HEK293 (cell line): Measurements from ENCODE around the gene COX8A.

ENCODE experiments used
- CTCF ChIA-PET: fragments of 350-600 bp; formaldehyde crosslinking; extraction: SDS; loops from one replicate; lab custom pipeline; 2021; ENCODE audit warnings: antibody characterized with exemption; lab: Yijun Ruan, JAX
- POLR2A ChIA-PET: fragments of 300-600 bp; formaldehyde crosslinking; extraction: SDS; loops from one replicate; lab custom pipeline; 2020; ENCODE audit warnings: antibody characterized with exemption, inconsistent platforms; lab: Yijun Ruan, JAX
- H3K27ac ChIP-seq: fragments of 200-500 bp; sonication (Bioruptor generic); 2 replicates; pipeline ENCODE4 v1.5.1; 2014; ENCODE audit warnings: low read depth, low read length, control low read depth, inconsistent platforms; ENCODE audit errors: extremely low read depth
- H3K36me3 ChIP-seq, 2 experiments: fragments of 200-500 bp in 1 of 2; sonication (Bioruptor generic) in 1 of 2; 1 replicate in 1 of 2; 2 replicates in 1 of 2; pipeline ENCODE4 v1.5.1; 2014 to 2017; ENCODE audit warnings: inconsistent platforms in 2 of 2, low read length in 2 of 2; ENCODE audit not compliant: control insufficient read depth in 2 of 2, insufficient read depth in 1 of 2
- H3K4me1 ChIP-seq: fragments of 200-500 bp; sonication (Bioruptor generic); 2 replicates; pipeline ENCODE4 v1.5.1; 2014; ENCODE audit warnings: mild to moderate bottlenecking, low read length, inconsistent platforms; ENCODE audit not compliant: control insufficient read depth, insufficient read depth
- H3K4me3 ChIP-seq: 2 replicates; pipeline ENCODE4 v1.5.1; 2011; ENCODE audit warnings: low read depth, mild to moderate bottlenecking, control low read depth, low read length, moderate library complexity
- H3K9me3 ChIP-seq: fragments of 200-500 bp; sonication (Bioruptor generic); 2 replicates; pipeline ENCODE4 v1.5.1; 2014; ENCODE audit warnings: low read depth, low read length, inconsistent platforms; ENCODE audit not compliant: control insufficient read depth, insufficient read depth
- GLI4 ChIP-seq: fragments of 450-650 bp; formaldehyde crosslinking; IDR thresholded peaks from 2 replicates; pipeline ENCODE4 v1.5.1; 2016; ENCODE audit warnings: missing biosample characterization, missing genetic modification characterization
- GLIS1 ChIP-seq: fragments of 450-650 bp; formaldehyde crosslinking; IDR thresholded peaks from 2 replicates; pipeline ENCODE4 v1.5.1; 2016; ENCODE audit warnings: missing biosample characterization, missing genetic modification characterization
- KLF1 ChIP-seq: fragments of 450-650 bp; formaldehyde crosslinking; IDR thresholded peaks from 2 replicates; pipeline ENCODE4 v1.5.1; 2016; ENCODE audit warnings: missing biosample characterization, missing genetic modification characterization
- KLF7 ChIP-seq: fragments of 450-650 bp; formaldehyde crosslinking; IDR thresholded peaks from 2 replicates; pipeline ENCODE4 v1.5.1; 2016; ENCODE audit warnings: missing biosample characterization, missing genetic modification characterization, borderline replicate concordance
- PRDM1 ChIP-seq: fragments of 450-650 bp; formaldehyde crosslinking; IDR thresholded peaks from 2 replicates; pipeline ENCODE4; 2016; ENCODE audit warnings: missing biosample characterization, missing genetic modification characterization
- TRIM28 ChIP-seq: IDR thresholded peaks from 2 replicates; pipeline ENCODE4 v1.6.1; 2011; ENCODE audit warnings: low read length, control low read depth, borderline replicate concordance
- ZNF121 ChIP-seq: fragments of 450-650 bp; formaldehyde crosslinking; IDR thresholded peaks from 2 replicates; pipeline ENCODE4 v1.5.1; 2016; ENCODE audit warnings: missing biosample characterization, missing genetic modification characterization
- ZNF155 ChIP-seq: fragments of 450-650 bp; formaldehyde crosslinking; IDR thresholded peaks from 2 replicates; pipeline ENCODE4 v1.5.1; 2016; ENCODE audit warnings: missing biosample characterization, missing genetic modification characterization
- ZNF174 ChIP-seq: fragments of 450-650 bp; formaldehyde crosslinking; IDR thresholded peaks from 2 replicates; pipeline ENCODE4 v1.5.0; 2017; ENCODE audit warnings: missing biosample characterization, mild to moderate bottlenecking, missing genetic modification characterization
- ZNF184 ChIP-seq: fragments of 450-650 bp; IDR thresholded peaks from 2 replicates; pipeline ENCODE4 v1.5.1; 2018; ENCODE audit warnings: missing biosample characterization, mild to moderate bottlenecking, missing genetic modification characterization
- ZNF202 ChIP-seq: fragments of 450-650 bp; formaldehyde crosslinking; IDR thresholded peaks from 2 replicates; pipeline ENCODE4 v1.5.1; 2016; ENCODE audit warnings: missing biosample characterization, missing genetic modification characterization, borderline replicate concordance
- ZNF248 ChIP-seq: fragments of 450-650 bp; formaldehyde crosslinking; IDR thresholded peaks from 2 replicates; pipeline ENCODE4 v1.5.1; 2017; ENCODE audit warnings: missing biosample characterization, missing genetic modification characterization
- ZNF37A ChIP-seq: fragments of 450-650 bp; IDR thresholded peaks from 2 replicates; pipeline ENCODE4 v1.5.1; 2018; ENCODE audit warnings: missing biosample characterization, missing genetic modification characterization
- ZNF560 ChIP-seq: fragments of 450-650 bp; formaldehyde crosslinking; IDR thresholded peaks from 2 replicates; pipeline ENCODE4 v1.5.1; 2017; ENCODE audit warnings: missing biosample characterization, missing genetic modification characterization, borderline replicate concordance
- ZNF585B ChIP-seq: fragments of 450-650 bp; formaldehyde crosslinking; IDR thresholded peaks from 2 replicates; pipeline ENCODE4 v1.5.1; 2016; ENCODE audit warnings: missing biosample characterization, missing genetic modification characterization
- TF ChIP-seq, protein P1 (sequence below): fragments of 450-650 bp; formaldehyde crosslinking; IDR thresholded peaks from 2 replicates; pipeline ENCODE4 v1.5.1; 2016; ENCODE audit warnings: missing biosample characterization, missing genetic modification characterization
- TF ChIP-seq, protein P2 (sequence below): fragments of 450-650 bp; formaldehyde crosslinking; IDR thresholded peaks from 2 replicates; pipeline ENCODE4 v1.5.1; 2016; ENCODE audit warnings: missing biosample characterization, missing genetic modification characterization
- TF ChIP-seq, protein P3 (sequence below): fragments of 450-650 bp; formaldehyde crosslinking; IDR thresholded peaks from 2 replicates; pipeline ENCODE4 v1.5.1; 2016; ENCODE audit warnings: missing biosample characterization, missing genetic modification characterization
- TF ChIP-seq, protein P4 (sequence below): fragments of 450-650 bp; formaldehyde crosslinking; IDR thresholded peaks from 2 replicates; pipeline ENCODE4 v1.5.1; 2016; ENCODE audit warnings: missing biosample characterization, missing genetic modification characterization
- TF ChIP-seq, protein P5 (sequence below): fragments of 450-650 bp; formaldehyde crosslinking; IDR thresholded peaks from 2 replicates; pipeline ENCODE4 v1.5.1; 2016; ENCODE audit warnings: missing biosample characterization, missing genetic modification characterization
- TF ChIP-seq, protein P6 (sequence below): fragments of 450-650 bp; formaldehyde crosslinking; IDR thresholded peaks from 2 replicates; pipeline ENCODE4 v1.5.1; 2016; ENCODE audit warnings: missing biosample characterization, missing genetic modification characterization

The COX8A gene

DNA sequence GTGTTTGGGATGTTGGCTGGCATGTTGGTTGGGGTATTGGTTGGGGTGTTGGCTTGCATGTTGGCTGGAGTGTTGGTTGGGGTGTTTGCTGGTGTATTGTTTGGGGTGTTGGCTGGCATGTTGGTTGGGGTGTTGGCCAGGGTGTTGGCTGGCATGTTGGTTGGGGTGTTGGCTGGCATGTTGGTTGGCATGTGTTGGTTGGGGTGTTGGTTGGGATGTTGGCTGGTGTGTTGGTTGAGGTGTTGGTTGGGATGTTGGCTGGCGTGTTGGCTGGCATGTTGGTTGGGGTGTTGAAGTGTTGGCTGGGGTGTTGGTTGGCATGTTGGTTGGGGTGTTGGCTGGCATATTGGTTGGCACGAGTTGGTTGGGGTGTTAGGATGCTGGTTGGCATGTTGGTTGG lies 36.4 kb downstream of the COX8A start:
- Histone ChIP-seq H3K4me3 (no peak overlapping the region), H3K9me3 (no peaks in the 10 kb centered on the region), H3K36me3 (no peaks in the 10 kb centered on the region), H3K27ac (no peak overlapping the region), H3K4me1 (no peaks in the 10 kb centered on the region)
- TF ChIP-seq ZNF37A (tag by site-specific recombination), result no peak
- TF ChIP-seq, protein P1, sequence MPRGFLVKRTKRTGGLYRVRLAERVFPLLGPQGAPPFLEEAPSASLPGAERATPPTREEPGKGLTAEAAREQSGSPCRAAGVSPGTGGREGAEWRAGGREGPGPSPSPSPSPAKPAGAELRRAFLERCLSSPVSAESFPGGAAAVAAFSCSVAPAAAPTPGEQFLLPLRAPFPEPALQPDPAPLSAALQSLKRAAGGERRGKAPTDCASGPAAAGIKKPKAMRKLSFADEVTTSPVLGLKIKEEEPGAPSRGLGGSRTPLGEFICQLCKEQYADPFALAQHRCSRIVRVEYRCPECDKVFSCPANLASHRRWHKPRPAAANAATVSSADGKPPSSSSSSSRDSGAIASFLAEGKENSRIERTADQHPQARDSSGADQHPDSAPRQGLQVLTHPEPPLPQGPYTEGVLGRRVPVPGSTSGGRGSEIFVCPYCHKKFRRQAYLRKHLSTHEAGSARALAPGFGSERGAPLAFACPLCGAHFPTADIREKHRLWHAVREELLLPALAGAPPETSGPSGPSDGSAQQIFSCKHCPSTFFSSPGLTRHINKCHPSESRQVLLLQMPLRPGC, result no peak
- no peak for TF ChIP-seq ZNF560 (tag by site-specific recombination)
- no peak for TF ChIP-seq ZNF155 (tag by site-specific recombination)
- TF ChIP-seq KLF1 (tag by site-specific recombination), result no peak
- TF ChIP-seq, protein P2, sequence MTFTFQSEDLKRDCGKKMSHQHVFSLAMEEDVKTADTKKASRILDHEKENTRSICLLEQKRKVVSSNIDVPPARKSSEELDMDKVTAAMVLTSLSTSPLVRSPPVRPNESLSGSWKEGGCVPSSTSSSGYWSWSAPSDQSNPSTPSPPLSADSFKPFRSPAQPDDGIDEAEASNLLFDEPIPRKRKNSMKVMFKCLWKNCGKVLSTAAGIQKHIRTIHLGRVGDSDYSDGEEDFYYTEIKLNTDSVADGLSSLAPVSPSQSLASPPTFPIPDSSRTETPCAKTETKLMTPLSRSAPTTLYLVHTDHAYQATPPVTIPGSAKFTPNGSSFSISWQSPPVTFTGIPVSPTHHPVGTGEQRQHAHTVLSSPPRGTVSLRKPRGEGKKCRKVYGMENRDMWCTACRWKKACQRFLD (tag by site-specific recombination), result no peak
- no peak for TF ChIP-seq GLI4 (tag by site-specific recombination)
- TF ChIP-seq, protein P3, sequence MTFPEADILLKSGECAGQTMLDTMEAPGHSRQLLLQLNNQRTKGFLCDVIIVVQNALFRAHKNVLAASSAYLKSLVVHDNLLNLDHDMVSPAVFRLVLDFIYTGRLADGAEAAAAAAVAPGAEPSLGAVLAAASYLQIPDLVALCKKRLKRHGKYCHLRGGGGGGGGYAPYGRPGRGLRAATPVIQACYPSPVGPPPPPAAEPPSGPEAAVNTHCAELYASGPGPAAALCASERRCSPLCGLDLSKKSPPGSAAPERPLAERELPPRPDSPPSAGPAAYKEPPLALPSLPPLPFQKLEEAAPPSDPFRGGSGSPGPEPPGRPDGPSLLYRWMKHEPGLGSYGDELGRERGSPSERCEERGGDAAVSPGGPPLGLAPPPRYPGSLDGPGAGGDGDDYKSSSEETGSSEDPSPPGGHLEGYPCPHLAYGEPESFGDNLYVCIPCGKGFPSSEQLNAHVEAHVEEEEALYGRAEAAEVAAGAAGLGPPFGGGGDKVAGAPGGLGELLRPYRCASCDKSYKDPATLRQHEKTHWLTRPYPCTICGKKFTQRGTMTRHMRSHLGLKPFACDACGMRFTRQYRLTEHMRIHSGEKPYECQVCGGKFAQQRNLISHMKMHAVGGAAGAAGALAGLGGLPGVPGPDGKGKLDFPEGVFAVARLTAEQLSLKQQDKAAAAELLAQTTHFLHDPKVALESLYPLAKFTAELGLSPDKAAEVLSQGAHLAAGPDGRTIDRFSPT (tag by site-specific recombination), result peak; percentile 94
- POLR2A ChIA-PET, result no interaction called here
- CTCF ChIA-PET, result no interaction called here

DNA sequence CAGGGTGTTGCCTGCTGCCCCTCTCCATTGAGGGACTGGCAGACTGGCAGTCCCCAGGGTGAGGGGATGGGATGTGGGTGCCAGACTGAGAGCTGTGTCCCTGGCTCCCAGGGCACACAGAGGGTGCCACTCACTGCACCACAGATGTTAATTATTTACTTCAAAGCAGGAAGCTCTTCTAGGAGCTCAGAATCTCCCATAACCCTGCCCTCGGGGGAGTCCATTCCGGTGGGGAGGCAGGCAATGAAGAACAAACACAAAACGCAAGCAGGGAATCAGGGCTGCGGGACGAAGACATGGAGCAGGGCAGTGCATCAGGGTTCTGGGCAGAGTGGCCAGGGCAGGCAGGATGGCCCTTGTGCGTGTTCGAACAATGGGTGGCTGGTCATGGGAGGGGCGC lies 37.0 kb downstream of the COX8A start:
- H3K36me3 ChIP-seq, result no peaks in the 10 kb centered on the region
- TF ChIP-seq ZNF174 (tag by site-specific recombination) (no peak), ZNF202 (no peak), ZNF248 (tag by site-specific recombination) (no peak), GLIS1 (tag by site-specific recombination) (no peak), ZNF121 (no peak), ZNF184 (tag by site-specific recombination) (no peak), KLF7 (tag by site-specific recombination) (no peak), ZNF585B (tag by site-specific recombination) (no peak), PRDM1 (no peak), TRIM28 (no peak)
- TF ChIP-seq, protein P4, sequence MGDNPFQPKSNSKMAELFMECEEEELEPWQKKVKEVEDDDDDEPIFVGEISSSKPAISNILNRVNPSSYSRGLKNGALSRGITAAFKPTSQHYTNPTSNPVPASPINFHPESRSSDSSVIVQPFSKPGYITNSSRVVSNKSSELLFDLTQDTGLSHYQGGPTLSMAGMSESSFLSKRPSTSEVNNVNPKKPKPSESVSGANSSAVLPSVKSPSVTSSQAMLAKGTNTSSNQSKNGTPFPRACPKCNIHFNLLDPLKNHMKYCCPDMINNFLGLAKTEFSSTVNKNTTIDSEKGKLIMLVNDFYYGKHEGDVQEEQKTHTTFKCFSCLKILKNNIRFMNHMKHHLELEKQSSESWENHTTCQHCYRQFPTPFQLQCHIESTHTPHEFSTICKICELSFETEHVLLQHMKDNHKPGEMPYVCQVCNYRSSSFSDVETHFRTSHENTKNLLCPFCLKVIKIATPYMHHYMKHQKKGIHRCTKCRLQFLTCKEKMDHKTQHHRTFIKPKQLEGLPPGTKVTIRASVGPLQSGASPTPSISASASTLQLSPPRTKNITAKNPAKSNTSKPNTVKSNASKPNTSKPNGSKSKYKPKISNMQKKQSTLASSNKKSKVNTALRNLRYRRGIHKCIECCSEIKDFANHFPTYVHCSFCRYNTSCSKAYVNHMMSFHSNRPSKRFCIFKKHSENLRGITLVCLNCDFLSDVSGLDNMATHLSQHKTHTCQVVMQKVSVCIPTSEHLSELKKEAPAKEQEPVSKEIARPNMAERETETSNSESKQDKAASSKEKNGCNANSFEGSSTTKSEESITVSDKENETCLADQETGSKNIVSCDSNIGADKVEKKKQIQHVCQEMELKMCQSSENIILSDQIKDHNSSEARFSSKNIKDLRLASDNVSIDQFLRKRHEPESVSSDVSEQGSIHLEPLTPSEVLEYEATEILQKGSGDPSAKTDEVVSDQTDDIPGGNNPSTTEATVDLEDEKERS (tag by site-specific recombination), result no peak
- TF ChIP-seq, protein P5, sequence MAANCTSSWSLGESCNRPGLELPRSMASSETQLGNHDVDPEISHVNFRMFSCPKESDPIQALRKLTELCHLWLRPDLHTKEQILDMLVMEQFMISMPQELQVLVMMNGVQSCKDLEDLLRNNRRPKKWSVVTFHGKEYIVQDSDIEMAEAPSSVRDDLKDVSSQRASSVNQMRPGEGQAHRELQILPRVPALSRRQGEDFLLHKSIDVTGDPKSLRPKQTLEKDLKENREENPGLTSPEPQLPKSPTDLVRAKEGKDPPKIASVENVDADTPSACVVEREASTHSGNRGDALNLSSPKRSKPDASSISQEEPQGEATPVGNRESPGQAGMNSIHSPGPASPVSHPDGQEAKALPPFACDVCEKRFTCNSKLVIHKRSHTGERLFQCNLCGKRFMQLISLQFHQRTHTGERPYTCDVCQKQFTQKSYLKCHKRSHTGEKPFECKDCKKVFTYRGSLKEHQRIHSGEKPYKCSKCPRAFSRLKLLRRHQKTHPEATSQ (tag by site-specific recombination), result no peak
- TF ChIP-seq, protein P6, sequence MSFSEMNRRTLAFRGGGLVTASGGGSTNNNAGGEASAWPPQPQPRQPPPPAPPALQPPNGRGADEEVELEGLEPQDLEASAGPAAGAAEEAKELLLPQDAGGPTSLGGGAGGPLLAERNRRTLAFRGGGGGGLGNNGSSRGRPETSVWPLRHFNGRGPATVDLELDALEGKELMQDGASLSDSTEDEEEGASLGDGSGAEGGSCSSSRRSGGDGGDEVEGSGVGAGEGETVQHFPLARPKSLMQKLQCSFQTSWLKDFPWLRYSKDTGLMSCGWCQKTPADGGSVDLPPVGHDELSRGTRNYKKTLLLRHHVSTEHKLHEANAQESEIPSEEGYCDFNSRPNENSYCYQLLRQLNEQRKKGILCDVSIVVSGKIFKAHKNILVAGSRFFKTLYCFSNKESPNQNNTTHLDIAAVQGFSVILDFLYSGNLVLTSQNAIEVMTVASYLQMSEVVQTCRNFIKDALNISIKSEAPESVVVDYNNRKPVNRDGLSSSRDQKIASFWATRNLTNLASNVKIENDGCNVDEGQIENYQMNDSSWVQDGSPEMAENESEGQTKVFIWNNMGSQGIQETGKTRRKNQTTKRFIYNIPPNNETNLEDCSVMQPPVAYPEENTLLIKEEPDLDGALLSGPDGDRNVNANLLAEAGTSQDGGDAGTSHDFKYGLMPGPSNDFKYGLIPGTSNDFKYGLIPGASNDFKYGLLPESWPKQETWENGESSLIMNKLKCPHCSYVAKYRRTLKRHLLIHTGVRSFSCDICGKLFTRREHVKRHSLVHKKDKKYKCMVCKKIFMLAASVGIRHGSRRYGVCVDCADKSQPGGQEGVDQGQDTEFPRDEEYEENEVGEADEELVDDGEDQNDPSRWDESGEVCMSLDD (tag by site-specific recombination), result no peak
- no peaks in the 10 kb centered on the region for H3K9me3 ChIP-seq
- no peak overlapping the region for H3K27ac ChIP-seq
- ChIA-PET POLR2A (no interaction called here), CTCF (no interaction called here)
- no peak overlapping the region for H3K4me3 ChIP-seq
- no peaks in the 10 kb centered on the region for H3K4me1 ChIP-seq
